ENCODE results near the gene PKD1L1. TPM values are rescaled to one million over a fixed set of nuclear protein-coding genes. Genes with fewer than 3 reads are reported as not detected.

Gene PKD1L1
- total and polyA plus RNA-seq, 2 donors (not counting 1 experiment from before 2014, with no cell fraction given) = 0.59 to 0.70 TPM

- no peaks in the 10 kb centered on the region for H3K9me3 Mint-ChIP-seq (ENCODE audit: insufficient read depth)
- ATAC-seq (ENCODE audit: low read depth) = no peak
- Histone ChIP-seq H3K9me3 (ENCODE audit: control extremely low read depth in 1 of 3, control insufficient read depth in 2 of 3, insufficient read depth in 1 of 3, low read length in 2 of 3) (no peaks in the 10 kb centered on the region), H3K4me1 (ENCODE audit: control insufficient read depth in 2 of 2, insufficient read depth in 2 of 2, low read length in 2 of 2) (peaks cover 14 to 23% of the 10 kb centered on the region in 2 donors), H3K4me2 (replicated peaks; ENCODE audit: low read depth, low read length, poor library complexity, severe bottlenecking) (no peak overlapping the region), H3K27me3 (replicated peaks in 1 of 4; ENCODE audit: control extremely low read depth in 1 of 4, control insufficient read depth in 3 of 4, insufficient read depth in 4 of 4, low read length in 3 of 4) (peaks cover 0 to 3% (median 0%) of the 10 kb centered on the region in 4 experiments), H2AFZ (ENCODE audit: insufficient read depth, low read depth, low read length, poor library complexity, severe bottlenecking) (no peak overlapping the region), H4K20me1 (ENCODE audit: control insufficient read depth, insufficient read depth, low read length, poor library complexity, severe bottlenecking) (no peaks in the 10 kb centered on the region), H3K4me3 (ENCODE audit: control extremely low read depth in 1 of 5, extremely low read depth in 1 of 5, insufficient read depth in 1 of 5, low read depth in 2 of 5, low read length in 4 of 5) (no peak overlapping the region), H3K36me3 (replicated peaks in 1 of 2; ENCODE audit: control extremely low read depth in 1 of 2, control insufficient read depth in 1 of 2, extremely low read depth in 1 of 2, insufficient read depth in 2 of 2, low read length in 1 of 2) (no peaks in the 10 kb centered on the region), H3K27ac (ENCODE audit: low read length in 2 of 2) (no peak overlapping the region), H3K79me2 (ENCODE audit: control insufficient read depth, insufficient read depth, low read length) (no peaks in the 10 kb centered on the region), H3K9ac (ENCODE audit: low read length) (no peak overlapping the region)
- no peak overlapping the region for H3K4me3 Mint-ChIP-seq
- peaks cover 33% of the 10 kb centered on the region for H3K4me1 Mint-ChIP-seq
- no peak for TF ChIP-seq CTCF (IDR thresholded peaks at IDR 0.05)
- no peak overlapping the region for H3K27ac Mint-ChIP-seq
- intact Hi-C loops (cut with micrococcal nuclease) = no loop called here
- WGBS (ENCODE audit: insufficient coverage) = 100% methylated on average over 4 of the region's 4 CpGs
- POLR2A ChIA-PET = no interaction called here
- H3K27me3 Mint-ChIP-seq = no peaks in the 10 kb centered on the region
- CTCF ChIA-PET = interaction anchor here (0.5 to 1.2 kb wide), 3 partner anchors 82 to 90 kb away, joined by 3 read pairs; no protein-coding TSS in a partner anchor
- no peak for DNase-seq
Observed at GRCh38 chr7:47737601-47738000, 210.7 kb downstream of the PKD1L1 start.

GRCh38 chr7:47735431-47736345 lies 212.6 kb downstream of the PKD1L1 start:
- whole genome bisulfite sequencing (ENCODE audit: insufficient coverage) = 100% methylated on average over 1 of the region's 6 CpGs
- Histone ChIP-seq H3K36me3 (replicated peaks in 1 of 2; ENCODE audit: control extremely low read depth in 1 of 2, control insufficient read depth in 1 of 2, extremely low read depth in 1 of 2, insufficient read depth in 2 of 2, low read length in 1 of 2) (no peaks in the 10 kb centered on the region), H3K9ac (ENCODE audit: low read length) (no peak overlapping the region), H3K79me2 (ENCODE audit: control insufficient read depth, insufficient read depth, low read length) (no peaks in the 10 kb centered on the region), H3K4me3 (ENCODE audit: control extremely low read depth in 1 of 5, extremely low read depth in 1 of 5, insufficient read depth in 1 of 5, low read depth in 2 of 5, low read length in 4 of 5) (no peak overlapping the region), H3K27me3 (replicated peaks in 1 of 4; ENCODE audit: control extremely low read depth in 1 of 4, control insufficient read depth in 3 of 4, insufficient read depth in 4 of 4, low read length in 3 of 4) (peaks cover 0 to 3% (median 0%) of the 10 kb centered on the region in 4 experiments), H3K4me1 (ENCODE audit: control insufficient read depth in 2 of 2, insufficient read depth in 2 of 2, low read length in 2 of 2) (peaks cover 20 to 30% of the 10 kb centered on the region in 2 donors), H3K4me2 (replicated peaks; ENCODE audit: low read depth, low read length, poor library complexity, severe bottlenecking) (no peak overlapping the region), H3K27ac (ENCODE audit: low read length in 2 of 2) (no peak overlapping the region), H2AFZ (ENCODE audit: insufficient read depth, low read depth, low read length, poor library complexity, severe bottlenecking) (no peak overlapping the region), H3K9me3 (ENCODE audit: control extremely low read depth in 1 of 3, control insufficient read depth in 2 of 3, insufficient read depth in 1 of 3, low read length in 2 of 3) (peaks cover 0 to 2% (median 0%) of the 10 kb centered on the region in 3 donors), H4K20me1 (ENCODE audit: control insufficient read depth, insufficient read depth, low read length, poor library complexity, severe bottlenecking) (no peaks in the 10 kb centered on the region)
- ATAC-seq (ENCODE audit: low read depth) (no peak), DNase-seq (no peak)
- Mint-ChIP-seq H3K4me1 (peaks cover 30% of the 10 kb centered on the region), H3K9me3 (ENCODE audit: insufficient read depth) (no peaks in the 10 kb centered on the region), H3K27ac (no peak overlapping the region), H3K4me3 (no peak overlapping the region), H3K27me3 (no peaks in the 10 kb centered on the region)
- ChIA-PET POLR2A (no interaction called here), CTCF (no interaction called here)
- intact Hi-C loops (cut with micrococcal nuclease) = no loop called here
- TF ChIP-seq EZH2 (IDR thresholded peaks at IDR 0.05; ENCODE audit: borderline replicate concordance, insufficient read depth, low read depth, low read length, poor library complexity, severe bottlenecking) (no peak), CTCF (IDR thresholded peaks at IDR 0.05) (no peak)

Data from B cell (primary cell).